K562 (cell line): ENCODE measurements around the gene DCAF12. TPM values are rescaled to one million over a fixed set of nuclear protein-coding genes. Genes with fewer than 3 reads are reported as not detected.

ENCODE experiments used
- ATAC-seq: fragments of 200-7000 bp; cut with Tn5 transposase; 3 replicates; pipeline ENCODE4 v1.9.1; 2020; ENCODE audit warnings: moderate library complexity
- Bru-seq: library from RNA; stranded (reverse); fragments of 400-500 nt; gene quantifications from one replicate; lab custom pipeline; 2021; lab: Mats Ljungman, UMichigan
- BruChase-seq, 2 experiments: library from RNA; stranded (reverse); fragments of 400-500 nt; gene quantifications; one replicate each; lab custom pipeline; 2021; lab: Mats Ljungman, UMichigan
- BruUV-seq: library from RNA; stranded (reverse); fragments of 400-500 nt; replicated peaks from 2 replicates; lab custom pipeline; 2021; lab: Mats Ljungman, UMichigan
- CTCF ChIA-PET: fragments of 300-600 bp; formaldehyde crosslinking; extraction: SDS; loops from one replicate; lab custom pipeline; 2021; ENCODE audit warnings: low intra/inter-chr PET ratio; lab: Yijun Ruan, JAX
- POLR2A ChIA-PET: fragments of 300-600, 350-650 bp; sonication (Branson Sonifier 250); formaldehyde crosslinking; extraction: SDS; loops from one replicate; lab custom pipeline; 2021; ENCODE audit warnings: antibody characterized with exemption, inconsistent platforms; lab: Yijun Ruan, JAX
- DNase-seq, 4 experiments: peaks; one replicate each; pipeline versions ENCODE4 v3.0.0 to v3.0.0-alpha.2; 2011 to 2018; ENCODE audit warnings: low spot score in 3 of 4, mixed read lengths in 3 of 4; ENCODE audit errors: extremely low read depth in 1 of 4
- FAIRE-seq: peaks from 2 replicates; lab custom pipeline; 2011; peaks lifted over from hg19 to GRCh38; lab: Jason Lieb, UNC
- H2AFZ ChIP-seq: 2 replicates; pipeline ENCODE4 v1.6.0; 2011; ENCODE audit warnings: low read depth, low read length, control low read depth, inconsistent platforms
- H3K27ac ChIP-seq: fragments of 200-600 bp; 3 replicates; pipeline ENCODE4 v1.8.0; 2011; ENCODE audit warnings: low read depth, mild to moderate bottlenecking, control low read depth, inconsistent platforms, low read length, moderate library complexity, mixed read lengths; ENCODE audit errors: extremely low read depth
- H3K27me3 ChIP-seq, 2 experiments: fragments of 300-600 bp in 1 of 2; 2 replicates in 1 of 2; 3 replicates in 1 of 2; pipeline versions ENCODE4 v1.6.0 to v1.8.0; 2011; ENCODE audit warnings: inconsistent platforms in 2 of 2, low read length in 2 of 2, mild to moderate bottlenecking in 1 of 2, mixed read lengths in 1 of 2, moderate library complexity in 1 of 2; ENCODE audit not compliant: control insufficient read depth in 2 of 2, insufficient read depth in 2 of 2
- H3K36me3 ChIP-seq: fragments of 300-600 bp; 3 replicates; pipeline ENCODE4 v1.8.0; 2011; ENCODE audit warnings: mild to moderate bottlenecking, low read length, inconsistent platforms; ENCODE audit not compliant: control insufficient read depth, insufficient read depth
- H3K4me1 ChIP-seq, 2 experiments: fragments of 200-600 bp in 1 of 2; replicated peaks in 1 of 2; 2 replicates in 1 of 2; 3 replicates in 1 of 2; pipeline versions ENCODE4 v1.5.1 to v1.8.0; 2011; ENCODE audit warnings: inconsistent platforms in 2 of 2, low read length in 2 of 2, mild to moderate bottlenecking in 1 of 2, mixed read lengths in 1 of 2, moderate library complexity in 1 of 2; ENCODE audit not compliant: control insufficient read depth in 2 of 2, insufficient read depth in 2 of 2
- H3K4me2 ChIP-seq: 2 replicates; pipeline ENCODE4 v1.6.1; 2011; ENCODE audit warnings: low read length, control low read depth, inconsistent platforms, mixed read lengths; ENCODE audit not compliant: insufficient read depth
- H3K4me3 ChIP-seq: fragments of 200-600 bp; sonication (generic), shearing (Covaris generic); 2 replicates; pipeline ENCODE4 v1.5.1; 2016; ENCODE audit warnings: control low read depth, inconsistent platforms
- H3K79me2 ChIP-seq: fragments of 200-600 bp; 3 replicates; pipeline ENCODE4 v1.8.0; 2011; ENCODE audit warnings: low read length, inconsistent platforms; ENCODE audit not compliant: control insufficient read depth, insufficient read depth
- H3K9ac ChIP-seq, 2 experiments: 2 replicates each; pipeline versions ENCODE4 v1.6.0 to v1.6.1; 2011; ENCODE audit warnings: low read depth in 2 of 2, low read length in 2 of 2, control low read depth in 1 of 2, inconsistent platforms in 1 of 2, mild to moderate bottlenecking in 1 of 2, mixed read lengths in 1 of 2; ENCODE audit not compliant: insufficient read depth in 1 of 2
- H3K9me1 ChIP-seq: one replicate; pipeline ENCODE4 v1.6.0; 2011; ENCODE audit warnings: inconsistent platforms, mild to moderate bottlenecking, low read length, moderate library complexity; ENCODE audit not compliant: control insufficient read depth, insufficient read depth
- H3K9me3 ChIP-seq: replicated peaks from 2 replicates; pipeline ENCODE4 v1.5.1; 2011; ENCODE audit warnings: low read depth, low read length, inconsistent platforms; ENCODE audit not compliant: control insufficient read depth, insufficient read depth
- H4K20me1 ChIP-seq: replicated peaks from 2 replicates; pipeline ENCODE4 v1.6.1; 2011; ENCODE audit warnings: low read length, inconsistent platforms, mixed read lengths; ENCODE audit not compliant: control insufficient read depth, insufficient read depth
- FOXA1 ChIP-seq: fragments of 450-650 bp; IDR thresholded peaks from 2 replicates; pipeline ENCODE4 v1.6.1; 2016; ENCODE audit warnings: mild to moderate bottlenecking, borderline replicate concordance
- GATA2 ChIP-seq: sonication (generic); formaldehyde crosslinking; IDR thresholded peaks from 2 replicates; pipeline ENCODE4 v1.4.0; 2020; ENCODE audit warnings: mild to moderate bottlenecking, missing genetic modification reagents
- HBP1 ChIP-seq: fragments of 450-650 bp; formaldehyde crosslinking; IDR thresholded peaks from 2 replicates; pipeline ENCODE4 v1.4.0; 2022; ENCODE audit warnings: missing genetic modification characterization
- SMAD2 ChIP-seq: fragments of 150-350 bp; IDR thresholded peaks from 2 replicates; pipeline ENCODE4 v1.6.1; 2014; ENCODE audit warnings: low read depth, mild to moderate bottlenecking, low read length
- ZNF398 ChIP-seq: fragments of 250-450 bp; sonication (Bioruptor Pico); IDR thresholded peaks from 2 replicates; pipeline ENCODE4 v1.8.0; 2021; ENCODE audit warnings: moderate library complexity, mild to moderate bottlenecking, inconsistent platforms
- ZNF444 ChIP-seq: fragments of 250-450 bp; sonication (Bioruptor Pico); IDR thresholded peaks from 2 replicates; pipeline ENCODE4 v1.4.0; 2020; ENCODE audit warnings: mild to moderate bottlenecking, moderate library complexity
- ZNF57 ChIP-seq: fragments of 450-650 bp; formaldehyde crosslinking; IDR thresholded peaks from 2 replicates; pipeline ENCODE4 v1.4.0; 2020; ENCODE audit warnings: mild to moderate bottlenecking, moderate library complexity
- WGBS: fragments of 100-300 bp; shearing (Covaris generic); methylation state at CpG from one replicate; pipeline ENCODE4 v1.1.6; 2016; ENCODE audit warnings: low coverage, mixed read lengths; ENCODE audit not compliant: insufficient coverage; ENCODE audit errors: missing lambda C conversion rate; 5-methylcytosine and 5-hydroxymethylcytosine counted together
- in situ Hi-C: fragments of 300-500 bp; cut with MboI; formaldehyde crosslinking; loops from 4 replicates; pipeline ENCODE4 v1.15.0; 2018; ENCODE audit warnings: inconsistent platforms, mixed read lengths
- intact Hi-C: fragments of 100-400 bp; cut with micrococcal nuclease; formaldehyde crosslinking; loops from 2 replicates; pipeline ENCODE4 v1.14.2; 2022
- long read RNA-seq, 3 experiments: library from polyadenylated mRNA in 2 of 3; library from RNA in 1 of 3; unstranded in 2 of 3; stranded (forward) in 1 of 3; transcript quantifications; one replicate each; pipeline ENCODE4 v2.0.0, GENCODE V29; 2019 to 2022
- polyA minus RNA-seq, 3 experiments: library from RNA; depleted of rRNA, polyadenylated mRNA; stranded (reverse); fragments of >200 nt; gene quantifications; 2 replicates each; pipeline ENCODE4 v1.2.3, GENCODE V29; 2011
- polyA plus RNA-seq, 8 experiments: library from polyadenylated mRNA; depleted of rRNA in 4 of 8; stranded (reverse) in 5 of 8; unstranded in 3 of 8; fragments of >200 nt; fragmentation: Nextera tagmentation in 2 of 8; fragmentation: Illumina TruSeq in 1 of 8; extraction: Ambion mirVana in 2 of 8; extraction: Trizol in 1 of 8; gene quantifications; 2 replicates each; pipeline versions ENCODE4 v1.2.1 to v1.2.3, GENCODE V29; 2011 to 2014; ENCODE audit warnings: inconsistent platforms in 1 of 8, missing spikeins in 1 of 8
- total RNA-seq, 7 experiments: library from RNA; depleted of rRNA in 6 of 7; stranded (reverse); fragments of >200 nt in 6 of 7; fragmentation: Illumina TruSeq in 2 of 7; extraction: Trizol in 2 of 7; gene quantifications; 2 replicates each; pipeline versions ENCODE4 v1.2.1 to v1.2.3, GENCODE V29; 2011 to 2021; ENCODE audit warnings: low replicate concordance in 1 of 7

Gene DCAF12
- 36.9 and 67.4 TPM in 2 replicates for total RNA-seq (2011; cell fraction: chromatin; rRNA removed; ENCODE audit: low replicate concordance)
- 27.3 and 27.6 TPM in 2 replicates for total RNA-seq (2011; cell fraction: nucleolus; rRNA removed)
- 38.6 and 45.7 TPM in 2 replicates for total RNA-seq (2011; cell fraction: nucleoplasm; rRNA removed)
- total RNA-seq (2014; rRNA removed) (17.3 and 20.9 TPM in 2 replicates), total RNA-seq (2014; rRNA removed; fragmentation: Illumina TruSeq; extraction: Trizol) (32.5 and 35.7 TPM in 2 replicates), total RNA-seq (2015; rRNA removed; fragmentation: Illumina TruSeq; extraction: Trizol) (29.6 and 30.8 TPM in 2 replicates), total RNA-seq (2021) (38.2 and 42.7 TPM in 2 replicates), polyA plus RNA-seq (2011; rRNA removed) (59.6 and 67.8 TPM in 2 replicates), polyA plus RNA-seq (2014; fragmentation: Illumina TruSeq; extraction: Trizol) (48.6 and 52.8 TPM in 2 replicates), polyA plus RNA-seq (2014; fragmentation: Nextera tagmentation; extraction: Ambion mirVana) (10 to 100 TPM; 10.9 to 11.6 TPM), polyA plus RNA-seq (2014; rRNA removed) (29.9 and 32.2 TPM in 2 replicates), polyA minus RNA-seq (2011; rRNA and poly(A)+ RNA removed) (89.8 and 96.2 TPM in 2 replicates), Bru-seq, nascent RNA (percentile 72 among the genes with signal in this experiment), BruChase-seq, experiment 1, labeled RNA remaining after a 2-hour chase (percentile 78 among the genes with signal in this experiment), BruChase-seq, experiment 2, labeled RNA remaining after a 6-hour chase (percentile 81 among the genes with signal in this experiment)
- polyA plus RNA-seq (2011; cell fraction: cytosol; rRNA removed), result 38.6 and 51.2 TPM in 2 replicates
- 32.6 and 35.4 TPM in 2 replicates for polyA plus RNA-seq (2011; cell fraction: nucleus; rRNA removed)
- 26.1 and 26.8 TPM in 2 replicates for polyA plus RNA-seq (2012)
- polyA minus RNA-seq (2011; cell fraction: cytosol; rRNA and poly(A)+ RNA removed), result 29.1 and 35.7 TPM in 2 replicates
- 16.0 and 26.4 TPM in 2 replicates for polyA minus RNA-seq (2011; cell fraction: nucleus; rRNA and poly(A)+ RNA removed)
- long read RNA-seq, experiment 1, transcript DCAF12-201 (9 exons, 3,667 nt), result major isoform, 107 of 156 reads
- long read RNA-seq, experiment 1, partial matches to known transcripts, result 15 of 156 reads
- long read RNA-seq, experiment 1, other reads (novel, unspliced or antisense), result 34 of 156 reads
- long read RNA-seq, experiment 2, transcript DCAF12-201 (9 exons, 3,667 nt), result major isoform, 13 of 44 reads
- long read RNA-seq, experiment 2, partial matches to known transcripts, result 3 of 44 reads
- long read RNA-seq, experiment 2, other reads (novel, unspliced or antisense), result 28 of 44 reads
- long read RNA-seq, experiment 3, transcript DCAF12-201 (9 exons, 3,667 nt), result major isoform, 31 of 38 reads
- long read RNA-seq, experiment 3, partial matches to known transcripts, result 0 of 38 reads
- long read RNA-seq, experiment 3, other reads (novel, unspliced or antisense), result 7 of 38 reads

- WGBS, result under 1% methylated on average over 39 of the region's 67 CpGs
- peak within 1 kb of the TSS; percentile 98 for H3K27ac ChIP-seq
- no peaks in the 10 kb centered on the region for H3K27me3 ChIP-seq
- in situ Hi-C loops, result no loop called here
- intact Hi-C loops, result loop anchor here (5.0 to 10.0 kb wide), 2 partner anchors 61 to 128 kb away; no protein-coding TSS in a partner anchor
- DNase-seq, result peak; percentile 78 to 93 (median 87)
- CTCF ChIA-PET, result no interaction called here
- H3K9me3 ChIP-seq, result no peaks in the 10 kb centered on the region
- TSS peak; percentile 54 for BruUV-seq
- peak; percentile 90 for ATAC-seq
- peak within 1 kb of the TSS; percentile 97 to 99 for H3K9ac ChIP-seq
- H2AFZ ChIP-seq, result peak within 1 kb of the TSS; percentile 89
- H3K4me1 ChIP-seq, result peaks cover 20 to 27% of the 10 kb centered on the region in 2 experiments
- peaks cover 6% of the 10 kb centered on the region for H3K9me1 ChIP-seq
- peak within 1 kb of the TSS; percentile 88 for H3K4me3 ChIP-seq
- peaks cover 32% of the 10 kb centered on the region; the same call in 2 of the 3 replicates for H3K36me3 ChIP-seq
- H4K20me1 ChIP-seq, result no peaks in the 10 kb centered on the region
- peak; percentile 86 for FAIRE-seq
- H3K4me2 ChIP-seq, result peak within 1 kb of the TSS; percentile 98
- POLR2A ChIA-PET, result interaction anchor here (1.1 to 2.4 kb wide), 5 partner anchors 15 to 64 kb away, joined by 3 to 12 read pairs (median 4); partner anchors contain the start of gene UBAP1
- H3K79me2 ChIP-seq, result peaks cover 52% of the 10 kb centered on the region
- no peak for TF ChIP-seq GATA2
- no peak for TF ChIP-seq ZNF57 (CRISPR knock-in tag)
- TF ChIP-seq ZNF444 (CRISPR knock-in tag), result no peak
- TF ChIP-seq HBP1 (CRISPR knock-in tag), result no peak
- no peak for TF ChIP-seq ZNF398 (CRISPR knock-in tag)
- no peak for TF ChIP-seq FOXA1
- TF ChIP-seq SMAD2, result no peak
Observed at GRCh38 chr9:34126207-34127034, at the start of gene DCAF12. DCAF12 (minus strand) TSS chr9:34126698; CDS start chr9:34126431, 267 bp downstream.
